Hematopoietic multipotent progenitor cell treated with erythropoietin and hydrocortisone succinate and interleukin-3 and kit ligand, for 15 days (in vitro differentiated cells): Measurements from ENCODE around the gene GRAMD1B.

Experiments
- DNase-seq: peaks from one replicate; pipeline ENCODE4 v3.0.0-alpha.2; 2015; ENCODE audit warnings: low spot score

The GRAMD1B gene

DNA sequence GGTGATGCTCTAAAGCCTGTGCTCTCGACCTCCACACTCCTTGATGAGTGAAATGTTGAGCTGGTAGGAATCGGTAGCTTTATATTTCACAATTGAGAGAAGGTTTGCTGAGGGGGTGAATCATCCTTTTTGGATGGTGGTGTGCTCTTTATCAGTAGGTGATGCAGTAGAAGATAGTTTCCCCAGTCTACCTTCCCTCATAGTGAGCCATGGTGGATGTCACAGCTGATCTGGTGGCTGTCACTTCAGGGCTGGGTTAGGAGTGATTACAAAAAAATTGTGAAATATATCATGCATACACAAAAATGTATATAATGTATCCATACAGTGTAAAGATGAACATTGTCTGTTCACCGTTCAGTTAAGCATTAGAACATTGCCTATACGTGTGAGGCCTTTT lies 105.3 kb downstream of the GRAMD1B start:
- no peak for DNase-seq

- no peak for DNase-seq
Measured at GRCh38 chr11:123536690-123537437, 106.8 kb downstream of the GRAMD1B start.

DNA sequence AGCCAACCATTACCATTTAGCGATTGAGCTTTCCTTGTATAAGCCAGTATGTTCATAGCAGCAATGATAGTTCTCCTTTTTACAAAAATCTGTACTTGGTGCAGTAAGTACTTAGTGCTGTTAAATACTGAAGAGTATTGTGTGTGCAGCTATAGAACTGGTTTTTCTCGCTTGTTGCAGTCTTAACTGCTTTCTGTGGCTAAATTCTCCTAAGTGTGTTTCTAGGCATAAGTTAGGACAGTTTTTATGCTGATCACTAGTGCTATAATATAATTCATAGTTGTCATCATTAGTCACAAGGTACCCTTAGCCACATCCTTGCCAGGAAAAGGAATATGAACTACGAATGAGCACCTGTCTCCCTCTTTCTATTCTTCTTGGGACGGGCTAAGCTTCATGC lies 107.7 kb downstream of the GRAMD1B start:
- no peak for DNase-seq

GRCh38 chr11:123543797-123544196 lies 113.7 kb downstream of the GRAMD1B start:
- DNase-seq = no peak

GRCh38 chr11:123544631-123545375 lies 114.7 kb downstream of the GRAMD1B start:
- no peak for DNase-seq

- no peak for DNase-seq
Measured at GRCh38 chr11:123545726-123546270, 115.7 kb downstream of the GRAMD1B start.

DNA sequence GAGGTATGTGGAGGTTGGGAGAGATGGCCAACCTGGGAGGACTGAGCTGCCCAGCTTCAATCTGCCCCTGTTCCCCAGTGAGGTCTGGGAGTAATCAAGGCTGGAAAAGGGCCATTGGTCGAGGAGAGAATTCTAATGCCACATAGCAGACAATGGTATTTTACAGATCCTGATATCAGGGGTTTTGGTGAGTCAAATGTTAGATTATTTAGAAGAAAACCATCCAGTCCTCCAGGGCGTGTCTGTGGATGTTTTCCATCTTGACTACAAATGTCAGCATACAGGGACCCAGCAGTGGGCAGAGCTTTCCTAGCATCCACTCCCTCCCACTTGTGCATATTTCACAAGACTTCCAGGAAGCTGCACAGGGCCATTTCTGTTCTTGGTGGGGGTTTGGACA lies 116.4 kb downstream of the GRAMD1B start:
- no peak for DNase-seq

DNA sequence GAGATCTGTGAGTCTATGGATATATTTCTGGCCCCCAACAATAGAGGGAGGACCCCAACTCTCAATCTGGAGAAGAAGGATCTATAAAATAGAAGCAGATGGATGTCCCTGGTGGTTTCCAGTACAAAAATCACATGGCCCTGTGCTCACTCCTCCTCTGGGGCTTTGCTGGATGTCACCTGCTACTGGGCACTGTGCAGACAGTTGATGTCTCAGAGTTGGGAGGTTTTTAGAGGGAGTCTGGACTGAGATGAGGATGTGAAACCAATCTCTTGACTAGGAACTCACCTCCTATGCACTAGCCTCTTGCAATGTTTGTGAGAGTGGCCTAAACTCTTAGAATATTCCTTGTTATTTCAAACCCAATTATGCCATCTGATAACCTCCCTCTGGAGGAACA lies 117.1 kb downstream of the GRAMD1B start:
- no peak for DNase-seq

DNA sequence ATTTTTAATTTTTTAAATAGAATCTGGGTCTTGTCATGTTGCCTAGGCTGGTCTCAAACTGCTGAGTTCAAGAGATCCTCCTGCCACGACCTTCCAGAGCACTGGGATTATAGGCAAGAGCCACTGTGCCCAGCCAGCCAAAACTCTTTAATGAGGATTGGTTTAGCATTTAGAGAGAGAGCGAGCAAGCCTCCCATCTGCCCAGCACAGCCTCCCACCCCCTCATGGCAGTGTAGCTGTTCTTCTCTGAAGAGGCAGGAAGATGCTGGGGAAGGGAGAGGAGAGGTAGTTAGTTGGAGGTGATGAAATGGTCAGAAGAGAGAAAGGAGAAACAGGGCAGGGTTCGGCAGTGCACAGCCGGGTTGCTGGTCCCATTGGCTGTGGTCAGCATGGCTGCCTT lies 118.7 kb downstream of the GRAMD1B start:
- no peak for DNase-seq

DNA sequence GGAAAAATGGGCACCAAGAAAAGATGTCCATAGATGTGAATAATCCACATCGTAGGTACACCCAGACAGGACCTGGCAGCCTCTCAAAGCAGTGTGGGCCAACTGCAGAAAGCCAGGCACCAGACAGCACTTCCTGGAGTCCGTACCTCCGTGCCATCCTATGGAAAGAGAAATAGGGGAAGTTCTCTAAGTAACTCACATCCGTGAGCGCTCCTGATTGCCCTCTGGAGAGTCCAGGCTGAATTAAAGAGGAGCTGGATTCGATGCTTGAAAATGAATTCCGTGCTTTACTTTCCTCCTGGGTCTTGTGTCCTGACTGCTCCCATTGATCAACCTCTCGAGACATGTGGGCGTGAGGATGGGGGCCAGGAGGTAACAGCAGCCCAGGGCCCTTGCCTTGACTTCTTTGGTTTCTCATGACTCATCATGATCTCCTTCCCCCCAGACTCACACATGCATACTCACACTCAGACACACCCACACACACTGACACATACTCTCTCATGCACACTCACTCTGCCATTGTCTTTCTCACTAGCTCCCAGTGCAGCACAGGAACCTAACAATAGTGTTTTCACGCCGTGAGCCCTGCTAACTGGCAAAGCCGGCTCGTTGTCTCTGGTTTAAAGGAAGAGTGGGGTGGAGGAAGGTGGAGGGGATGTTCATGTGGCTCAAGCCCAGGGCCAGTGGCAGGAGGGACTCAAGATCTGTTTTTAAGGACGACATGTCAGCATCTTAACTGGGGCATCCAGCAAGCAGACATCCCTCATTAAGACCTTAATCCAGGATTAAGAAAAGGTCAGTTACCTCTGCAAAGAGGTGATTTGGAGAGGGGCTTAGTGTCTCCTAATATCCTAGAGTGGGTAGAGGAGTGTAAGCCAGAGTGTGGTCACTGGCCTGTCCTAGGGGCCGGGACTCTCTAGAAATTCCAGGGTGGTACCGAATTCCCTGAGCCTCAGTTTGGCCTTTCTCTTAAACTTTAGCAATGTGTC lies 120.2 kb downstream of the GRAMD1B start:
- no peak for DNase-seq

GRCh38 chr11:123551079-123551478 lies 121.0 kb downstream of the GRAMD1B start:
- DNase-seq = no peak

DNA sequence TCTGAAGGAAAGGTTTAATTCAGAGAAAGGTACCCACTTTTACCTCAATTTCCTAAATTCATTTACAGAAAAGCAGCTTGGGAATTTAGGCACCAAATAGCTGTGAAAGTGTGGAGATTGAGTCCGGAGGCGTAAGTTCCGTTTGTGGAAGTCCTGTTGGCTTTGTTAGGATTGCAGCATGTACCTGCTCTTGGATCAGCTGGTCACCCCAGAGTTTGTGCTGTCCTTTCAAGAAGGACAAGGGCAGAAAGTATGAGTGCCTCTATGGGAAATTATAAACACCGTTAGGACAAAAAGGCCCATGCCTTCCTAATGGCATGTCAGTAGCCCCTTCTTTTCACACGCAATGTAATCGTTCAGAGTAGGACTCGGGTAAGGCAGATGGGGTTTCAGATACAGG lies 126.6 kb downstream of the GRAMD1B start:
- DNase-seq = no peak

GRCh38 chr11:123558536-123559315 lies 128.7 kb downstream of the GRAMD1B start:
- no peak for DNase-seq

DNA sequence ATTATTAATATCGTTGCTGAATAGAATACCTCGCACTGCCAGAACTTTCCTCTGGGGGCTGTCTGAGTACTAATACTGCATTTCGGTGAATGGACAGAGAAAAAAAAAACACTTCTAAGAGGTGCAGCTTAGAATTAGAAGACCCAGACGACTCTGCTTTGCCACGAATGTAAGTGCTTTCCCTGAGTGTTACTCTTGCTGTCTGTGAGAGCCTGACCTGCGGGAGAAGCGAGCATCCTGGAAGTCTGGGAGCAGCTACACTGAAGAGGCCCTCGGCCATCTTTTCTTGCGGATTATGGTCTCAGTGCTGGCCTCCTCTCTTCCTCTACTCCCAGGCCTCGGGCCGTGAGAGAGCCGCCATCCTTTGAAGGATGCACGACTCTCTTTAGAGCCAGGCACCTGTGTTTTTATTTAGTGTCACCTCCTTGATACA lies 129.5 kb downstream of the GRAMD1B start:
- no peak for DNase-seq

DNA sequence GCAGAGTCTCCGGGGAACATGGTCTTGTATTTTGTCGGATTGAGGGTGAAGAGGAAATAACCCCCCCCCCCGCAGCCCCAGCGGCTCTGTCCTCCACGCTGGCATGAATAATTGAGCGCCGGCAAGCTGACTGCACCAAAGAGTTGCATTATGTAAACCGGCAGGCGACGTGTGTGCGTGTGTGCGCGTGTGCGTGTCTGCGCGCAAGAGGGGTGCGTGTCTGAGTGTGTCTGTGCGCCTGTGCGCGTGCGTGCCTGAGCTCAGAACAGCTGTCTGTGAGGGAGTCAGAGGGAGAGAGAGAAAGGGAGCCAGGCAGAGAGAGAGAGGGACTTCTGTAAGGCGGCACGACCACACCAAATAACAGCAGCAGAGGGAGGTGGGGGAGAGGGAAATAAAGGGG lies 129.9 kb downstream of the GRAMD1B start:
- DNase-seq = no peak

GRCh38 chr11:123561431-123561800 lies 131.3 kb downstream of the GRAMD1B start:
- no peak for DNase-seq

GRCh38 chr11:123562158-123562557 lies 132.1 kb downstream of the GRAMD1B start:
- DNase-seq = no peak

DNA sequence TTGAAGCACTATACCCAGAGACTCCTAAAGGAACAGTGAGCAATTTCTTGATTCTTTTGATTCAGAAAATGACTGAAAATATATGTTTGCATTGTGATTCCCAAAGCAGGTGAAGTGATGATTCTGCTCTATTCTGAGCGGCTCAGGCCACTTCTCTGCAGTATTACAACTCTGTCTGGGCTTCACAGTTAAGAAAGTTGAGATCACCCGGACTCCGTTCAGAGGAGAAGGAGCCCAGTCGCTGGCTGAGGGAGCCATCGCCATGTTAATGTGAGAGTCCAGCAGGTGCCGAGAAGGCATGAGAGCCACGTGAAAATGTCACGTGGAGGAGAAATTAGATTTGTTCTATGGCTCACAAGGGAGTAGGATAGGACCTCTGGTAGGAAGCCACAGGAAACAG lies 132.8 kb downstream of the GRAMD1B start:
- DNase-seq = no peak

- no peak for DNase-seq
Measured at GRCh38 chr11:123564221-123564620, 134.2 kb downstream of the GRAMD1B start.

- DNase-seq = no peak
Measured at GRCh38 chr11:123566852-123567251, 136.8 kb downstream of the GRAMD1B start.

- no peak for DNase-seq
Measured at GRCh38 chr11:123567466-123567865, 137.4 kb downstream of the GRAMD1B start.
